ENCODE measurements around the gene COL12A1. TPM values are rescaled to one million over a fixed set of nuclear protein-coding genes. Genes with fewer than 3 reads are reported as not detected.

COL12A1 gene
- total RNA-seq, 2 experiments from 2014 or later = not detected

DNA sequence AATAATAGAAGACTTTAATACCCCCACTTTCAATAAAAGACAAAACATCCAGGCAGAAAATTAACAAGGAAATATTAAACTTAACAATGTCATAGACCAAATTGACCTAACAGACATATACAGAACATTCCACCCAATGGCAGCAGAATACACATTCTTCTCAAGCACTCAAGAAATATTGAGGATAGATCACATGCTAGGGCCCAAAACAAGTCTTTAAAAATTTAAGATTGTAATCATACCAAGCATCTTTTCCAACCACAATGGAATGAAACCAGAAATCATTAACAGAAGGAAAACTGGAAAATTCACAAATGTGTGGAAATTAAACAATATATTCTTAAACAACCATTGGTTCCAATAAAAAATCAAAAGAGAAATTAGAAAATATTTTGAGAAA, 161.0 kb downstream of the COL12A1 start:
- Histone ChIP-seq H3K9me2 (ENCODE audit: insufficient read depth, low read length) (no peaks in the 10 kb centered on the region), H4K20me1 (ENCODE audit: insufficient read depth, low read length) (no peaks in the 10 kb centered on the region), H3K4me3 (ENCODE audit: low read depth, low read length, poor library complexity, severe bottlenecking) (no peak overlapping the region), H3K79me2 (ENCODE audit: insufficient read depth, low read depth, low read length) (no peaks in the 10 kb centered on the region), H2AFZ (ENCODE audit: low read length) (no peak overlapping the region), H3K4me1 (ENCODE audit: insufficient read depth, low read length, poor library complexity, severe bottlenecking) (no peaks in the 10 kb centered on the region), H3K4me2 (ENCODE audit: low read length) (no peak overlapping the region), H3K9me3 (ENCODE audit: low read length) (no peaks in the 10 kb centered on the region), H3K27ac (ENCODE audit: low read depth, low read length, poor library complexity, severe bottlenecking) (no peak overlapping the region), H3K36me3 (ENCODE audit: insufficient read depth, low read length) (no peaks in the 10 kb centered on the region)
- intact Hi-C loops (cut with micrococcal nuclease; ENCODE audit: unreplicated experiment) = no loop called here
- CTCF ChIA-PET (ENCODE audit: unreplicated experiment) = no interaction called here
- DNase-seq (ENCODE audit: low spot score) = no peak
- BruUV-seq (replicated peaks) = no TSS peak
- POLR2A ChIA-PET = no interaction called here
- TF ChIP-seq EZH2phosphoT487 (IDR thresholded peaks at IDR 0.05; ENCODE audit: borderline replicate concordance, low read depth, low read length) = no peak
- no peak for TF ChIP-seq CTCF (conservative IDR thresholded peaks at IDR 0.05; ENCODE audit: low read length)

GRCh38 chr6:75041381-75041780, 164.5 kb downstream of the COL12A1 start:
- Histone ChIP-seq H3K4me3 (ENCODE audit: low read depth, low read length, poor library complexity, severe bottlenecking) (no peak overlapping the region), H3K4me2 (ENCODE audit: low read length) (no peak overlapping the region), H3K9me3 (ENCODE audit: low read length) (no peaks in the 10 kb centered on the region), H2AFZ (ENCODE audit: low read length) (no peak overlapping the region), H3K27ac (ENCODE audit: low read depth, low read length, poor library complexity, severe bottlenecking) (no peak overlapping the region), H3K79me2 (ENCODE audit: insufficient read depth, low read depth, low read length) (no peaks in the 10 kb centered on the region), H3K36me3 (ENCODE audit: insufficient read depth, low read length) (no peaks in the 10 kb centered on the region), H3K9me2 (ENCODE audit: insufficient read depth, low read length) (no peaks in the 10 kb centered on the region), H3K4me1 (ENCODE audit: insufficient read depth, low read length, poor library complexity, severe bottlenecking) (no peaks in the 10 kb centered on the region), H4K20me1 (ENCODE audit: insufficient read depth, low read length) (no peaks in the 10 kb centered on the region)
- TF ChIP-seq EZH2phosphoT487 (IDR thresholded peaks at IDR 0.05; ENCODE audit: borderline replicate concordance, low read depth, low read length) (no peak), CTCF (conservative IDR thresholded peaks at IDR 0.05; ENCODE audit: low read length) (no peak)
- no peak for DNase-seq (ENCODE audit: low spot score)
- ChIA-PET CTCF (ENCODE audit: unreplicated experiment) (no interaction called here), POLR2A (interaction anchor here (0.5 to 1.0 kb wide), 2 partner anchors 11 to 528 kb away, joined by 3 read pairs; no protein-coding TSS in a partner anchor)
- no TSS peak for BruUV-seq (replicated peaks)
- intact Hi-C loops (cut with micrococcal nuclease; ENCODE audit: unreplicated experiment) = no loop called here

Other genes with a start within 250 kb of the COL12A1 start
- gene COX7A2, start 37.7 kb upstream of the COL12A1 start, total RNA-seq (2014; rRNA removed; shearing (Covaris generic)) = 133 and 210 TPM in 2 replicates
- gene COX7A2, start 37.7 kb upstream of the COL12A1 start, total RNA-seq (2022) = 403 and 421 TPM in 2 replicates
- 16.4 and 18.2 TPM in 2 replicates for gene TMEM30A, start 78.7 kb upstream of the COL12A1 start, total RNA-seq (2014; rRNA removed; shearing (Covaris generic))
- 31.2 and 32.1 TPM in 2 replicates for gene TMEM30A, start 78.7 kb upstream of the COL12A1 start, total RNA-seq (2022)